GM21367 (cell line): ENCODE results near the gene SSTR1.
"Not testable (repeated sequence)": the region's sequence is repeated elsewhere in the genome, so short reads cannot be mapped to it uniquely, and the experiment has no call there.

Source experiments
- ATAC-seq: cut with Tn5 transposase; IDR thresholded peaks from one replicate; pipeline ENCODE4 v1.9.1; 2021; ENCODE audit not compliant: unreplicated experiment

The SSTR1 gene

GRCh38 chr14:38207736-38208617 lies at the start of gene SSTR1:
SSTR1 (plus strand) TSS chr14:38207904; CDS start chr14:38209390, 1,486 bp downstream.
- ATAC-seq: no peak

GRCh38 chr14:38158468-38158867 lies 49.2 kb upstream of the SSTR1 start:
- no peak for ATAC-seq

GRCh38 chr14:38168416-38168815 lies 39.3 kb upstream of the SSTR1 start:
- no peak for ATAC-seq

- no peak for ATAC-seq
Observed at GRCh38 chr14:38171197-38171596, 36.5 kb upstream of the SSTR1 start.

- ATAC-seq: no peak
Observed at GRCh38 chr14:38174711-38175110, 33.0 kb upstream of the SSTR1 start.

- ATAC-seq: no peak
Observed at GRCh38 chr14:38175658-38176057, 32.0 kb upstream of the SSTR1 start.

GRCh38 chr14:38176379-38176778 lies 31.3 kb upstream of the SSTR1 start:
- ATAC-seq: no peak

- ATAC-seq: no peak
Observed at GRCh38 chr14:38184132-38184531, 23.6 kb upstream of the SSTR1 start.

GRCh38 chr14:38185671-38186070 lies 22.0 kb upstream of the SSTR1 start:
- no peak for ATAC-seq

- ATAC-seq: no peak
Observed at GRCh38 chr14:38186216-38186615, 21.5 kb upstream of the SSTR1 start.

GRCh38 chr14:38187528-38187927 lies 20.2 kb upstream of the SSTR1 start:
- no peak for ATAC-seq

- no peak for ATAC-seq
Observed at GRCh38 chr14:38189930-38190726, 17.6 kb upstream of the SSTR1 start.

- ATAC-seq: not testable (repeated sequence)
Observed at GRCh38 chr14:38190846-38191245, 16.9 kb upstream of the SSTR1 start.

- ATAC-seq: not testable (repeated sequence)
Observed at GRCh38 chr14:38191491-38191890, 16.2 kb upstream of the SSTR1 start.

GRCh38 chr14:38197001-38197783 lies 10.5 kb upstream of the SSTR1 start:
- ATAC-seq: no peak

- no peak for ATAC-seq
Observed at GRCh38 chr14:38197784-38198335, 9.8 kb upstream of the SSTR1 start.

- ATAC-seq: no peak
Observed at GRCh38 chr14:38198425-38198824, 9.3 kb upstream of the SSTR1 start.

GRCh38 chr14:38199076-38199475 lies 8.6 kb upstream of the SSTR1 start:
- no peak for ATAC-seq

GRCh38 chr14:38199739-38200138 lies 8.0 kb upstream of the SSTR1 start:
- no peak for ATAC-seq

- ATAC-seq: no peak
Observed at GRCh38 chr14:38201137-38201828, 6.4 kb upstream of the SSTR1 start.
